ENCODE measurements around the gene ZNF276. TPM values are rescaled to one million over a fixed set of nuclear protein-coding genes. Genes with fewer than 3 reads are reported as not detected.
"Not testable (repeated sequence)": the region's sequence is repeated elsewhere in the genome, so short reads cannot be mapped to it uniquely, and the experiment has no call there.

Gene ZNF276
- total and polyA plus RNA-seq, 9 donors, result 7.1 to 39.9 (median 25.5) TPM

DNA sequence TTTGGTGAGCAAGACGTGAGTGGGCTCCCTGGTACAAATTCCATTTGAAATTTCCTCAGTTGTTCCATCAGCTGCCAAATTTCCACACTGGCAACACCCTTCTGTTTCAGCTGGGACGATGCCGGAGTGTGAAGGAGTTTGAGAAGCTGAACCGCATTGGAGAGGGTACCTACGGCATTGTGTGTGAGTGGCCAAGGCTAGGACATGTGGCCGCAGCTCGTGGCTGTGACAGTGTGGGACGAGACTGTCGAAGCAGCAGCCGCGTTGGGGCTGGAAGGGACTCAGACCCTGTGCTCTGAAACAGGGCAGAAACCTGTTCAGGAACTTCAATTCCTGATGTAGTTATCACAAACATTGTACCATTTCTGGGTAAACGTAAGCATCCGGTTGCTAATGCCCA, 32.2 kb upstream of the ZNF276 start:
- intact Hi-C loops (cut with DNase I), result no loop called here
- WGBS, 3 donors, result 91 to 95% (median 94%) methylated on average over 13 of the region's 13 CpGs

DNA sequence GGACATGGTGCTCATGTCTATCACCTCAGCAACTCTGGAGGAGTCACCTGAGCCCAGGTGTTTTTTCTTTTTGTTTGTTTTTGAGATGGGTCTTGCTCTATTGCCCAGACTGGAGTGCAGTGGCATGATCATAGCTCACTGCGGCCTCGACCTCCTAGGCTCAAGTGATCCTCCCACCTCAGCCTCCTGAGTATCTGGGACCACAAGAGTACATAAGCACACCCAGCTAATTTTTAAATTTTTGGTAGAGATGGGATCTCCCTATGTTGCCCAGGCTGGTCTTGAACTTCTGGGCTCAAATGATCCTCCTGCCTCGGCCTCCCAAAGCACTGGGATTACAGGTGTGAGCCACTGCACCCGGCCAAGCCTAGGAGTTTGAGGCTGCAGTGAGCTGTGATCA, 31.7 kb upstream of the ZNF276 start:
- DNase-seq; H3K4me1 ChIP-seq (ENCODE audit: insufficient read depth); H3K27me3 ChIP-seq; H3K36me3 ChIP-seq; H3K9me3 ChIP-seq; H3K4me3 ChIP-seq; intact Hi-C loops (cut with DNase I); H3K27ac ChIP-seq: not testable (repeated sequence)
- 79 to 92% (median 91%) methylated on average over 4 of the region's 4 CpGs for WGBS, 3 donors

More for the DNA sequence above, 32.2 kb upstream of the ZNF276 start:
- H3K4me3 ChIP-seq, result no peak overlapping the region
- no peaks in the 10 kb centered on the region for H3K36me3 ChIP-seq
- H3K9me3 ChIP-seq, result no peaks in the 10 kb centered on the region
- peaks cover 6% of the 10 kb centered on the region for H3K4me1 ChIP-seq (ENCODE audit: insufficient read depth)
- no peak for TF ChIP-seq POLR2A (IDR thresholded peaks at IDR 0.05)
- TF ChIP-seq, protein P1, sequence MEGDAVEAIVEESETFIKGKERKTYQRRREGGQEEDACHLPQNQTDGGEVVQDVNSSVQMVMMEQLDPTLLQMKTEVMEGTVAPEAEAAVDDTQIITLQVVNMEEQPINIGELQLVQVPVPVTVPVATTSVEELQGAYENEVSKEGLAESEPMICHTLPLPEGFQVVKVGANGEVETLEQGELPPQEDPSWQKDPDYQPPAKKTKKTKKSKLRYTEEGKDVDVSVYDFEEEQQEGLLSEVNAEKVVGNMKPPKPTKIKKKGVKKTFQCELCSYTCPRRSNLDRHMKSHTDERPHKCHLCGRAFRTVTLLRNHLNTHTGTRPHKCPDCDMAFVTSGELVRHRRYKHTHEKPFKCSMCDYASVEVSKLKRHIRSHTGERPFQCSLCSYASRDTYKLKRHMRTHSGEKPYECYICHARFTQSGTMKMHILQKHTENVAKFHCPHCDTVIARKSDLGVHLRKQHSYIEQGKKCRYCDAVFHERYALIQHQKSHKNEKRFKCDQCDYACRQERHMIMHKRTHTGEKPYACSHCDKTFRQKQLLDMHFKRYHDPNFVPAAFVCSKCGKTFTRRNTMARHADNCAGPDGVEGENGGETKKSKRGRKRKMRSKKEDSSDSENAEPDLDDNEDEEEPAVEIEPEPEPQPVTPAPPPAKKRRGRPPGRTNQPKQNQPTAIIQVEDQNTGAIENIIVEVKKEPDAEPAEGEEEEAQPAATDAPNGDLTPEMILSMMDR (IDR thresholded peaks at IDR 0.05), result no peak
- no peak for DNase-seq
- H3K27me3 ChIP-seq, result no peaks in the 10 kb centered on the region
- no peak overlapping the region for H3K27ac ChIP-seq

DNA sequence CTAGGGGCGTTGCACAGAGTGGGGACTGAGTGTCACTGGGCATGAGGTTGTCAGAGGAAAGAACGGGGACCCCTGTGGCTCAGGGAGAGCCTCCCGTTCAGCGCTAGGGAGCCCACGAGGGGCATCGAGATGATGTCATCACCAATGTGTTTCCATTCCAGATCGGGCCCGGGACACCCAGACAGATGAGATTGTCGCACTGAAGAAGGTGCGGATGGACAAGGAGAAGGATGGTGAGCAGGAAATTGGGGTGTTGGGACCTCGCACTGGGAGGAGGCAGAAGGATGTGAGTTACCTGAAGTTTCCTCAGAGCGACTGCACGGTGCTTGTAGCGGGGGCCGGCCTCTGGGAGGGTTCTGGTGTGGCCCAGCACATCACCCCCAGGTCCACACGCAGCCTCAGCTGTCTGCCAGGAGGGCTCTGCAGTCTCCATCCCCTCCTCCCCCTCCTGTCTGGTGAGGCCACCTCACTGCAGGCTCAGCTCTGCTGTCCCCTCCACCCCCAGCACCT, 30.9 kb upstream of the ZNF276 start:
- H3K9me3 ChIP-seq, result no peaks in the 10 kb centered on the region
- 87 to 90% (median 90%) methylated on average over 16 of the region's 16 CpGs for WGBS, 3 donors
- H3K27ac ChIP-seq, result no peak overlapping the region
- no peaks in the 10 kb centered on the region for H3K27me3 ChIP-seq
- H3K36me3 ChIP-seq, result no peaks in the 10 kb centered on the region
- no peak for DNase-seq
- peaks cover 6% of the 10 kb centered on the region for H3K4me1 ChIP-seq (ENCODE audit: insufficient read depth)
- H3K4me3 ChIP-seq, result no peak overlapping the region
- intact Hi-C loops (cut with DNase I), result no loop called here
- TF ChIP-seq POLR2A (IDR thresholded peaks at IDR 0.05), result no peak
- TF ChIP-seq EP300 (IDR thresholded peaks at IDR 0.05), result no peak
- TF ChIP-seq, protein P1 (IDR thresholded peaks at IDR 0.05), result no peak

DNA sequence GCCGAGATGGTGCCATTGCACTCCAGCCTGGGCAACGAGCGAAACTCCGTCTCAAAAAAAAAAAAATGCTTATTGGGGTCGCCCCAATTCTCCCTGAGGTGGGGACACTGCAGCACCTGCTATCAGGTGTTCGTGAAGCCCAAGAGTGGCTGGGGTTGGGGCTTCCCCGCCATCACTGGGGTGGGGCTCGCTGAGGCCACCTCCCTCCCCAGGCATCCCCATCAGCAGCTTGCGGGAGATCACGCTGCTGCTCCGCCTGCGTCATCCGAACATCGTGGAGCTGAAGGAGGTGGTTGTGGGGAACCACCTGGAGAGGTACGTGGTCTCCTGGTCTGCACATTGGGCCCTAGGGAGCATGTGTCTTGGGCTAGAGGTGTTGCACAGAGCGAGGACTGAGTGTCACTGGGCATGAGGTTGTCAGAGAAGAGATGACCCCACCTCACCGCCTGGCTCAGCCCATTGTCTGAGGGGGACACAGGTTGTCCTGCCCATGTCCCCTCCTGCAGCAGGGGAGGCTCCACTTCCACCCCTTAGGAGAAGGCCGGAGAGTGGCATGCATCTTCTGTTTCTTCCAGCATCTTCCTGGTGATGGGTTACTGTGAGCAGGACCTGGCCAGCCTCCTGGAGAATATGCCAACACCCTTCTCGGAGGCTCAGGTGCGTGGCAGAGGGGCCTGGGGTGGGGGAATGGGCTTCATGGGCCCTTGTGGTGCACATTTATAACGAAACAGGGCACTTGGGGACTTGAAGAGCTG, 29.9 kb upstream of the ZNF276 start:
- no peaks in the 10 kb centered on the region for H3K9me3 ChIP-seq
- H3K27me3 ChIP-seq, result no peaks in the 10 kb centered on the region
- intact Hi-C loops (cut with DNase I), result no loop called here
- no peak overlapping the region for H3K27ac ChIP-seq
- WGBS, 3 donors, result 92 to 98% (median 96%) methylated on average over 21 of the region's 21 CpGs
- no peak for TF ChIP-seq EP300 (IDR thresholded peaks at IDR 0.05)
- TF ChIP-seq, protein P1 (IDR thresholded peaks at IDR 0.05), result no peak
- TF ChIP-seq POLR2A (IDR thresholded peaks at IDR 0.05), result no peak
- H3K4me1 ChIP-seq (ENCODE audit: insufficient read depth), result peaks cover 6% of the 10 kb centered on the region
- no peaks in the 10 kb centered on the region for H3K36me3 ChIP-seq
- no peak for DNase-seq
- H3K4me3 ChIP-seq, result no peak overlapping the region

DNA sequence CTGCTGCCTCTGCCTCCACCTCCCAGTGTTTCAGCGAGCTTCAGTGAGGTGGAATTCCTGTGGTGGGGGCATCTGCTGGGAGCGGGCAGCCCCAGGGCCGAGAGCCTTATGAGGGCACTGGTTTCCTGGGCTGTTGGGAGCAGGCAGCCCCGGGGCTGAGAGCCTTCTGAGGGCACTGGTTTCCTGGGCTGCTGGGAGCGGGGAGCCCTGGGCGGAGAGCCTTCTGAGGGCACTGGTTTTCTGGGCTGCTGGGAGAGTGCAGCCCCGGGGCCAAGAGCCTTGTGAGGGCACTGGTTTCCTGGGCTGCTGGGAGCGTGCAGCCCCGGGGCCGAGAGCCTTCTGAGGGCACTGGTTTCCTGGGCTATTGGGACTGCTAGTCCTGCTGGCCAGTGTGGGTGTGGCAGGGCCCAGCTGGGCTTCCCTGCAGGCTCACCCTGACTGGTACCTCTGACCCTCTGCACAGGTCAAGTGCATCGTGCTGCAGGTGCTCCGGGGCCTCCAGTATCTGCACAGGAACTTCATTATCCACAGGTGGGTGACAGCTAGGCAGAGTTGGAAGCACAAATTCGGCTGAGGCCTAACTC, 29.3 kb upstream of the ZNF276 start:
- Histone ChIP-seq H3K36me3 (no peaks in the 10 kb centered on the region), H3K27me3 (no peaks in the 10 kb centered on the region), H3K9me3 (no peaks in the 10 kb centered on the region), H3K4me1 (ENCODE audit: insufficient read depth) (peaks cover 5% of the 10 kb centered on the region), H3K4me3 (no peak overlapping the region), H3K27ac (no peak overlapping the region)
- WGBS, 3 donors, result 87 to 90% (median 90%) methylated on average over 10 to 13 of the region's 13 CpGs
- no peak for DNase-seq
- TF ChIP-seq EP300 (IDR thresholded peaks at IDR 0.05) (no peak), POLR2A (IDR thresholded peaks at IDR 0.05) (no peak)
- TF ChIP-seq, protein P1 (IDR thresholded peaks at IDR 0.05), result no peak
- intact Hi-C loops (cut with DNase I), result no loop called here

Measured in ovary (tissue), 9 donors.